Suprapubic skin (tissue), 4 donors: ENCODE results near the gene ADM2.
"Not testable (repeated sequence)": the region's sequence is repeated elsewhere in the genome, so short reads cannot be mapped to it uniquely, and the experiment has no call there.

Experiments
- EP300 ChIP-seq: sonication (generic); formaldehyde crosslinking; IDR thresholded peaks from one replicate; pipeline ENCODE4 v1.6.1; 2017; ENCODE audit warnings: antibody characterized with exemption
- POLR2A ChIP-seq, 2 donors: fragments of 450-650 bp; IDR thresholded peaks; one replicate each; pipeline ENCODE4 v1.6.1; 2017; ENCODE audit warnings: antibody characterized with exemption in 2 of 2, mild to moderate bottlenecking in 2 of 2, moderate library complexity in 2 of 2
- POLR2AphosphoS5 ChIP-seq, 3 donors: sonication (generic); formaldehyde crosslinking; IDR thresholded peaks; one replicate each; pipeline ENCODE4 v1.6.1; 2017; ENCODE audit warnings: antibody characterized with exemption in 3 of 3
- TF ChIP-seq, protein P1 (sequence below), 2 donors: fragments of 200-600 bp in 1 of 2; fragments of 450-650 bp in 1 of 2; sonication (generic) in 1 of 2; IDR thresholded peaks; one replicate each; pipeline ENCODE4 v1.5.1; 2016 to 2019; ENCODE audit warnings: antibody characterized with exemption in 2 of 2, mild to moderate bottlenecking in 1 of 2, moderate library complexity in 1 of 2

DNA sequence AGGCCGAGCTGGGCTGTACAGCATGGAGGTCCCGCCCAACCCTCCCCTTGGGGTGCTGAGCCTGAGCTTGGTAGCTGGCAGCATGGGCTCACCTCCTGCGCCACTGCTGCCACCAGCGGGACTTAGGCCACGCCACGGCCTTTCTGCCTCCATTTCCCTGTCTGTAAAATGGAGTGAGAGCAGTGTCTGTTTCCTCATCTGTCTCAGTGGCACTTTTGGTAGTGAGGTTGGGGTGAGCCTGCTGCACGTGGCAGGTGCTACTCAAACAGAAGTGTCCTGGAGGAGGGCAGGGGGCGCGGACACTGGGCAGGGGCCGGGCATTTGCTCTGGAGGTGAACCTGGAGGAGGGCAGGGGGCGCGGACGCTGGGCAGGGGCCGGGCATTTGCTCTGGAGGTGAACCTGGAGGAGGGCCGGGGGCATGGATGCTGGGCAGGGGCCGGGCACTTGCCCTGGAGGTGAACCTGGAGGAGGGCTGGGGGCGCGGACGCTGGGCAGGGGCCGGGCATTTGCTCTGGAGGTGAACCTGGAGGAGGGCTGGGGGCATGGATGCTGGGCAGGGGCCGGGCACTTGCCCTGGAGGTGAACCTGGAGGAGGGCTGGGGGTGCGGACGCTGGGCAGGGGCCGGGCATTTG is 48.3 kb upstream of the ADM2 start:
- TF ChIP-seq, protein P1, sequence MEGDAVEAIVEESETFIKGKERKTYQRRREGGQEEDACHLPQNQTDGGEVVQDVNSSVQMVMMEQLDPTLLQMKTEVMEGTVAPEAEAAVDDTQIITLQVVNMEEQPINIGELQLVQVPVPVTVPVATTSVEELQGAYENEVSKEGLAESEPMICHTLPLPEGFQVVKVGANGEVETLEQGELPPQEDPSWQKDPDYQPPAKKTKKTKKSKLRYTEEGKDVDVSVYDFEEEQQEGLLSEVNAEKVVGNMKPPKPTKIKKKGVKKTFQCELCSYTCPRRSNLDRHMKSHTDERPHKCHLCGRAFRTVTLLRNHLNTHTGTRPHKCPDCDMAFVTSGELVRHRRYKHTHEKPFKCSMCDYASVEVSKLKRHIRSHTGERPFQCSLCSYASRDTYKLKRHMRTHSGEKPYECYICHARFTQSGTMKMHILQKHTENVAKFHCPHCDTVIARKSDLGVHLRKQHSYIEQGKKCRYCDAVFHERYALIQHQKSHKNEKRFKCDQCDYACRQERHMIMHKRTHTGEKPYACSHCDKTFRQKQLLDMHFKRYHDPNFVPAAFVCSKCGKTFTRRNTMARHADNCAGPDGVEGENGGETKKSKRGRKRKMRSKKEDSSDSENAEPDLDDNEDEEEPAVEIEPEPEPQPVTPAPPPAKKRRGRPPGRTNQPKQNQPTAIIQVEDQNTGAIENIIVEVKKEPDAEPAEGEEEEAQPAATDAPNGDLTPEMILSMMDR (IDR thresholded peaks at IDR 0.05): not testable (repeated sequence)
- TF ChIP-seq EP300; POLR2AphosphoS5 (IDR thresholded peaks at IDR 0.05); POLR2A (IDR thresholded peaks at IDR 0.05): not testable (repeated sequence)
